ENCODE measurements around the gene LAMTOR1. TPM values are rescaled to one million over a fixed set of nuclear protein-coding genes. Genes with fewer than 3 reads are reported as not detected.

The LAMTOR1 gene
- total RNA-seq, 1 experiment from 2014 or later: 96.3 TPM

GRCh38 chr11:72103754-72104167 lies 664 bp upstream of the LAMTOR1 start:
- Histone ChIP-seq H4K8ac (replicated peaks; ENCODE audit: insufficient read length, low read depth, low read length) (no peak overlapping the region), H4K20me1 (ENCODE audit: control insufficient read depth, insufficient read depth, insufficient read length) (peaks cover 2% of the 10 kb centered on the region), H3K14ac (ENCODE audit: insufficient read depth, low read length) (peak overlapping the region; percentile 55; the same call in 1 of the 2 replicates), H2AFZ (ENCODE audit: low read length) (no peak overlapping the region), H3K4me2 (ENCODE audit: insufficient read depth, insufficient read length, low read length) (peak overlapping the region; percentile 24), H2AK5ac (ENCODE audit: insufficient read length, low read length) (no peak overlapping the region), H4K91ac (ENCODE audit: insufficient read length, low read depth, low read length) (no peak overlapping the region), H3K79me2 (ENCODE audit: insufficient read depth, low read length) (peaks cover 14% of the 10 kb centered on the region; the same call in 1 of the 2 replicates), H3K9me3 (ENCODE audit: control insufficient read depth, low read depth, low read length) (no peaks in the 10 kb centered on the region), H2BK15ac (ENCODE audit: low read depth, low read length) (no peak overlapping the region), H3K4ac (ENCODE audit: low read depth, low read length) (no peak overlapping the region), H3K23me2 (ENCODE audit: insufficient read length, low read depth, low read length, poor library complexity, severe bottlenecking) (peaks cover 7% of the 10 kb centered on the region), H3K79me1 (ENCODE audit: insufficient read depth, low read depth, low read length, poor library complexity, severe bottlenecking) (peaks cover 3% of the 10 kb centered on the region), H2BK5ac (ENCODE audit: insufficient read length, low read length) (no peak overlapping the region), H3K27ac (ENCODE audit: insufficient read length, low read depth, low read length) (peak overlapping the region; percentile 29), H3K27me3 (ENCODE audit: insufficient read depth, low read length) (no peaks in the 10 kb centered on the region), H3T11ph (ENCODE audit: low read length) (no peak overlapping the region), H3K23ac (ENCODE audit: insufficient read length, low read depth, low read length) (no peak overlapping the region), H2BK20ac (ENCODE audit: low read depth, low read length, poor library complexity, severe bottlenecking) (no peak overlapping the region), H2BK120ac (ENCODE audit: low read depth, low read length, poor library complexity, severe bottlenecking) (no peak overlapping the region), H4K5ac (ENCODE audit: insufficient read length, low read depth, low read length) (peak overlapping the region; percentile 4), H3K18ac (ENCODE audit: insufficient read length, low read depth, low read length) (peak overlapping the region; percentile 43), H3K56ac (ENCODE audit: insufficient read length, low read depth, low read length) (no peak overlapping the region), H3K9ac (ENCODE audit: extremely low read depth, insufficient read length, low read length) (peak overlapping the region; percentile 50), H3K4me1 (ENCODE audit: insufficient read depth, low read length) (no peaks in the 10 kb centered on the region; the same call in 1 of the 2 replicates), H2BK12ac (ENCODE audit: insufficient read length, low read depth, low read length) (no peak overlapping the region)
- no peaks in the 10 kb centered on the region for H3K27me3 Mint-ChIP-seq (ENCODE audit: low read depth)
- H3K9me3 Mint-ChIP-seq: no peaks in the 10 kb centered on the region
- peak; percentile 20; the same call in 2 of the 3 replicates for TF ChIP-seq CTCF (conservative IDR thresholded peaks at IDR 0.05)
- no CpG with 5 or more reads among the region's 11 CpGs for WGBS (ENCODE audit: extremely low coverage, insufficient read length, low lambda C conversion rate)
- DNase-seq: no peak
- H3K36me3 Mint-ChIP-seq (ENCODE audit: insufficient read depth in 1 of 3, low read depth in 3 of 3): peaks cover 4 to 43% (median 21%) of the 10 kb centered on the region in 3 experiments; a peak in 6 of 7 replicates
- H3K4me3 Mint-ChIP-seq: peak overlapping the region; percentile 93
- peak overlapping the region; percentile 93 to 98 (median 94) for H3K27ac Mint-ChIP-seq
- peaks cover 24 to 30% of the 10 kb centered on the region in 2 experiments for H3K4me1 Mint-ChIP-seq

Measured in H9 (cell line).